Testis (tissue), 5 donors: ENCODE data around the gene WRNIP1. TPM values are rescaled to one million over a fixed set of nuclear protein-coding genes. Genes with fewer than 3 reads are reported as not detected.

Source experiments
- DNase-seq: peaks from one replicate; pipeline ENCODE4 v3.0.0-alpha.2; 2019
- H3K27ac ChIP-seq, 2 donors: fragments of 200-600 bp; sonication (generic); one replicate each; pipeline ENCODE4 v1.5.1; 2019
- H3K27me3 ChIP-seq: fragments of 200-600 bp; sonication (generic); one replicate; pipeline ENCODE4 v1.5.1; 2019
- H3K36me3 ChIP-seq: fragments of 200-600 bp; sonication (generic); one replicate; pipeline ENCODE4 v1.5.1; 2017; ENCODE audit warnings: low read depth; ENCODE audit errors: missing control alignments
- H3K4me1 ChIP-seq: fragments of 200-600 bp; sonication (generic); one replicate; pipeline ENCODE4 v1.5.1; 2019
- H3K4me3 ChIP-seq, 2 donors: fragments of 200-600 bp; sonication (generic); one replicate each; pipeline ENCODE4 v1.5.1; 2017 to 2019
- H3K9me3 ChIP-seq: fragments of 200-600 bp; sonication (generic); one replicate; pipeline ENCODE4 v1.5.1; 2017
- CTCF ChIP-seq, 3 experiments: fragments of 450-650 bp in 2 of 3; fragments of 200-600 bp in 1 of 3; sonication (generic) in 1 of 3; IDR thresholded peaks; one replicate each; pipeline ENCODE4 v1.5.1; 2016 to 2019; ENCODE audit warnings: antibody characterized with exemption in 3 of 3, mild to moderate bottlenecking in 2 of 3, moderate library complexity in 1 of 3
- POLR2A ChIP-seq: fragments of 450-650 bp; IDR thresholded peaks from one replicate; pipeline ENCODE4 v1.6.1; 2017; ENCODE audit warnings: antibody characterized with exemption, mild to moderate bottlenecking, moderate library complexity
- WGBS, 2 donors: methylation state at CpG; one replicate each; pipeline ENCODE4 v1.1.5; 2018; 5-methylcytosine and 5-hydroxymethylcytosine counted together
- intact Hi-C: fragments of 100-400 bp; cut with DNase I; formaldehyde crosslinking; loops from one replicate; pipeline ENCODE4 v1.15.1; 2023; ENCODE audit warnings: low total_unique reads
- long read RNA-seq, 2 donors: transcript quantifications; one replicate each; lab custom pipeline, GENCODE V29; 2026
- polyA plus RNA-seq: library from polyadenylated mRNA; stranded (reverse); fragments of 350-450 nt; fragmentation: Illumina TruSeq; extraction: RNeasy Lipid Tissue Mini Kit (QIAGEN cat#74804); gene quantifications from one replicate; pipeline ENCODE4 v1.2.3, GENCODE V29; 2014; ENCODE audit warnings: low read depth, low replicate concordance; ENCODE audit not compliant: insufficient read depth
- total RNA-seq, 2 donors: library from RNA; depleted of rRNA; stranded (reverse); fragments of >200 nt; gene quantifications; one replicate each; pipeline ENCODE4 v1.2.3, GENCODE V29; 2016

Gene WRNIP1
- total RNA-seq, result 100 to 1,000 TPM in 1 of 2 donors, 10 to 100 TPM in 1; 95.8 to 102 TPM
- 57.7 TPM for polyA plus RNA-seq
- long read RNA-seq, donor 1, transcript WRNIP1-204 (7 exons, 2,670 nt), result major isoform, 17 of 26 reads
- long read RNA-seq, donor 1, partial matches to known transcripts, result 8 of 26 reads
- long read RNA-seq, donor 1, other reads (novel, unspliced or antisense), result 0 of 26 reads
- long read RNA-seq, donor 2, transcript WRNIP1-201 (6 exons, 1,557 nt), result minor isoform, 5 of 19 reads
- long read RNA-seq, donor 2, transcript WRNIP1-204 (7 exons, 2,670 nt), result major isoform, 14 of 19 reads
- long read RNA-seq, donor 2, partial matches to known transcripts, result 0 of 19 reads
- long read RNA-seq, donor 2, other reads (novel, unspliced or antisense), result 0 of 19 reads

- TF ChIP-seq POLR2A (peak; percentile 60), CTCF (IDR thresholded peaks at IDR 0.05) (peak; percentile 49 to 82 (median 75))
- peak; percentile 99 for DNase-seq
- peak within 1 kb of the TSS; percentile 80 to 96 for H3K4me3 ChIP-seq
- peaks cover 11% of the 10 kb centered on the region for H3K4me1 ChIP-seq
- no peaks in the 10 kb centered on the region for H3K36me3 ChIP-seq
- 0% methylated on average over 7 to 63 of the region's 104 CpGs for WGBS, 2 donors
- no peaks in the 10 kb centered on the region for H3K9me3 ChIP-seq
- H3K27ac ChIP-seq, result peak within 1 kb of the TSS; percentile 87 to 94
- intact Hi-C loops, result no loop called here
- no peaks in the 10 kb centered on the region for H3K27me3 ChIP-seq
Measured at GRCh38 chr6:2765166-2765895, at the start of gene WRNIP1. WRNIP1 (plus strand) TSS chr6:2765393; CDS start chr6:2765623, 230 bp downstream.

GRCh38 chr6:2715737-2716136 lies 49.5 kb upstream of the WRNIP1 start:
- TF ChIP-seq CTCF (IDR thresholded peaks at IDR 0.05) (no peak), POLR2A (no peak)
- Histone ChIP-seq H3K36me3 (no peaks in the 10 kb centered on the region), H3K27me3 (no peaks in the 10 kb centered on the region), H3K4me3 (no peak overlapping the region), H3K4me1 (no peaks in the 10 kb centered on the region), H3K9me3 (no peaks in the 10 kb centered on the region), H3K27ac (peak overlapping the region in 1 of 2 donors; percentile 11)
- no peak for DNase-seq
- 64 to 70% methylated on average over 5 of the region's 5 CpGs for WGBS, 2 donors
- intact Hi-C loops, result no loop called here

- no peak overlapping the region for H3K27ac ChIP-seq
- H3K4me1 ChIP-seq, result no peaks in the 10 kb centered on the region
- TF ChIP-seq CTCF (IDR thresholded peaks at IDR 0.05), result no peak
- no peak for TF ChIP-seq POLR2A
- H3K9me3 ChIP-seq, result no peaks in the 10 kb centered on the region
- WGBS, 2 donors, result 79 to 84% methylated on average over 9 of the region's 9 CpGs
- intact Hi-C loops, result no loop called here
- no peak for DNase-seq
- no peak overlapping the region for H3K4me3 ChIP-seq
- H3K36me3 ChIP-seq, result no peaks in the 10 kb centered on the region
- H3K27me3 ChIP-seq, result no peaks in the 10 kb centered on the region
Measured at GRCh38 chr6:2716936-2717700, 48.1 kb upstream of the WRNIP1 start.

- no peaks in the 10 kb centered on the region for H3K4me1 ChIP-seq
- DNase-seq, result no peak
- H3K27me3 ChIP-seq, result no peaks in the 10 kb centered on the region
- TF ChIP-seq POLR2A, result no peak
- no peak for TF ChIP-seq CTCF (IDR thresholded peaks at IDR 0.05)
- intact Hi-C loops, result no loop called here
- H3K9me3 ChIP-seq, result no peaks in the 10 kb centered on the region
- no peaks in the 10 kb centered on the region for H3K36me3 ChIP-seq
- no peak overlapping the region for H3K4me3 ChIP-seq
- 69 to 81% methylated on average over 6 of the region's 6 CpGs for WGBS, 2 donors
- no peak overlapping the region for H3K27ac ChIP-seq
Measured at GRCh38 chr6:2718334-2719092, 46.7 kb upstream of the WRNIP1 start.
